Hematopoietic multipotent progenitor cell treated with erythropoietin and hydrocortisone succinate and interleukin-3 and kit ligand, for 8 days (in vitro differentiated cells): Measurements from ENCODE around the gene GATA5.

Source experiments
- DNase-seq: peaks from one replicate; pipeline ENCODE4 v3.0.0-alpha.2; 2015

GATA5 gene

DNA sequence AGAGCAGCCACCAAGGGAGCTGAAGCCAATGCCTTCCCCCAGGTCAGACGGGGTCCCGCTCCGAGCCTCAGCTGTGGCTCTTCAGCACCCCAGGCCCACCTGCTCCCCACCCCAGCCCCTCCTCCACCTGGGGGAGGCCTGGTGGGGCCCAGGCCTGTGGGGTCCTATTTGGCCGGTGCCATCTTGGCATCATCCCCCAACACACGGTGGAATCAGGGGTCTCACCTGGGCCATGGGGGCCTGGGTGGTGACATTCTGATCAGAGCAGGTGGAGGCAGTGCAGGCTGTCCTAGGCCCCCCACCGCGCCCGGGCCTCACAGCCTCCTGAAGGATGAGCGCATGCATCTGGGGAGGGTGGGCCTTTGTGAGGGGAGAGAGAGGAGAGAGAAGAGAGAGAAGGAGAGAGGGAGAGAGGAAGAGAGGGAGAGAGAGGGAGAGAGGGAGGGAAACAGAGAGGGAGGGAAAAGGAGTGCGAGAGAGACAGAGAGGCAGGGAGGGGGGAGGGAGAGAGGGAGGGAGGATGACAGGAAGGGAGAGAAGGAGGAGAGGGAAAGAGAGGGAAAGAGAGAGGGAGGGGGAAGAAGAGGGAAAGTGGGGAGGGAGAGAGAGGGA, 24.5 kb downstream of the GATA5 start:
- DNase-seq: no peak

DNA sequence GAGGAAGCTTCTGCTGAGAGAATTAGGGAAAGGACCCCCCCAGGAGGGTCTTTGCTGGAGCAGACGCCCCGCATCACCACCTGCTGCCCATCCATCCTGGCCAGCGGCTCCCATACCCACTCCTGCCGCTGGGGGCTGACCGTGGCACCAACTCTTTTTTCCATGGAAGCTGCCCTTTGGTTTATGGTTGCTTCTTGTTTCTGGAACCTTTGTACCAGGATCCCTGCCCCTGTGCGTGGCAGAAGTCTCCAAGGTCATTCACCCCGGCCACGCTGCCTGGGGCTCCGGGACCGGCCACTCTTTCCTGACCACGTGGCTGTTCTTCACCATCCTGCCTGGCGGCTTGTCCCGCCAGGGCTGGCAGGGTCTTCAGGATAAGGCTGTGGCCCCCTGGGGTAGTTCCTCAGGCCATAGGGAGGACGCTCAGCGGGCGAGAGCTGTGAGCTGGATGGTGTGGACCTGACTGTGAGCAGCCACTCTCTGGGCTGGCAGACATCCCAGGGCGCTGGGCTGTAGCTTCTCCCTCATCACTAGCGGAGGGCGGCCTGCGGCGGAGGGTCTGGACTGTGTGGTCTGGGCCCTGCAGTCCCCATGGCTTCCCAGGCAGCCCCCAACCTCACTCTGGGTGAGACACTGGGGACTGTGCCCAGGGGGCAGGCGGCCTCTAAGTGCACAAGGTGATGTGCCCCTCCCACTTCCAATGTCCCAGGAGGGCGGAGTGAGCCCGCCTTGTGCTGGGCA, 25.7 kb downstream of the GATA5 start:
- DNase-seq: no peak

DNA sequence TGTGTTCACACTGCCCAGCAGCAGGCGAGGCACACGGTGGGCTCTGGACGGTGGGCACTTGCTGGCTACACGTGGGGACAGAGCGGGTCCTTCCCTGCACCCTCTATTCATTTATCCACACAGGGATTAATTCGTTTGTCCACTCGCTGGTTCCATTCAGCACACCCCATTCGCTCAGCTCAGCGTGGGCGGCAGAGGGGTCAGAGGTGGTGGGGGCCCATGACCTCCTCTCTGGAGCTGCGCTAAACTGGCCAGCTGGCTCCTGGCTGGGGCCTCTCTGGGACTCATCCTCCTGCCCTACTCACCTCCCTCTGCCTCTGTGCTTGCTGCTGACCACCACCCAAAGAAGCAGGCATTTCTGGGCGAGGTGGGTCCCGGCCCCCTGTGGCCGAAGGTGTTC, 27.0 kb downstream of the GATA5 start:
- no peak for DNase-seq

DNA sequence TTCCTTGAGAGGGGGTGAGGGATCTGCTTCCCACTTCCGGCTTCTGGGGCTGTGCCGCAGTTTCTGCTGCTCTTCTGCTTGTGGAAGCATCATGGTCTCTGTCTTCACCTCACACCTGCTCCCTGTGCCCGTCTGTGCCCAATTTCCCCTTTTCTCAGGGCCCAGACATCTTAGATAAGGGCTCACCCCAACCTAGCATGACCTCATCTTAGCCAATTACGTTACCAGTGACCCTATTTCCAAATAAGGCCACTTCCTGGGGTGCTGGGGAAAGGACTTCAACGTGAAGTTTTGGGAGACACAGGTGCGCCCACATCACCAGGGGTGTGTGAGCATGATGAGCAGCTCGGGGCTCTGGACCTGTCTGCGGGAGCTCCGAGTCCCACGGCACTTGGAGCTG, 27.8 kb downstream of the GATA5 start:
- DNase-seq: peak; percentile 32

DNA sequence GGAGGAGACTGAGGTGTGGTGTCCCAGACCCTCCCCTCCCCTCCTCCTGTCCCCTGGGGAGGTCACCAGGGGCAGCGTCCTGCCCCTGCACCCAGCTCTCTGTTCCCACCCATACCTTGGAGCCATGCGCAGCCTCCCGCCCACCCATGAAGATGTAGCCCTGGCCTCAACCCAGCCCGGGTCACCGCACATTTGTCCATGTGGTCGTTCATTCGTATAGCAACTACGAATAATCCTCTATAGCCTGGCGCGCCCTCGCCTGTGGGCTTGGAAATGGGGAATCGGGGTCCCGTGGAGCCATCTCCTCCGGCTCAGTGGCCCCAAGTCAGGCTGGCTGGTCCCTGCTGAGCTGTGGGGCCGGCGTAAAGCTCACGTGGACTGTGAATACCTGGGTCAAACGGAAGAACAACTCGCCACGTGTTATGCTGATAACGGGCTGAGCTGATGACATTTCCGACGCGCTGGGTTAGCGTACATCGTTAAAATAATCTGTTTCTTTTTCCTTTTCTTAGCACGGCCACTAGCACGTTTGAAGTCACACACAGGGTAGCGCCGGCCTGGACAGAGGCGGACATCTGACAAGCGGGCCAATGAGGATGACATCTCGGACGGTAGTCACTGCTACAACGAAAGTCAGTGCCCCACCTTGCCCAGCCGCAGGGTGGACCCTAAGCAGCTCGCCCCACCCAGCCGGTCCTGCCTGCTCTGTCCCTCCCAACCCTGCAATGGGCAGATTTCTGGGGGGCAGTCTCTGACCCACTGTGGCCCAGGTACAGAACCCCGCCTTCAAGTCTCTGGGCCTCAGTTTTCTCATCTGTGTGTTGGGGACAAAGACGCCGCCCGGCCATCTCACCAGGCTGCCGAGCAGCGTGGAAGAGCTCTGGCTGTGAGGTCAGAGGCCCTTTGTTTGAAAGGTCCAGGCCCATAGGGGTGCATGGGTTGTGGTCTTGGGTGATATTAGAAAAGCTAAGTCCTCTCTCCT, 28.6 kb downstream of the GATA5 start:
- no peak for DNase-seq

DNA sequence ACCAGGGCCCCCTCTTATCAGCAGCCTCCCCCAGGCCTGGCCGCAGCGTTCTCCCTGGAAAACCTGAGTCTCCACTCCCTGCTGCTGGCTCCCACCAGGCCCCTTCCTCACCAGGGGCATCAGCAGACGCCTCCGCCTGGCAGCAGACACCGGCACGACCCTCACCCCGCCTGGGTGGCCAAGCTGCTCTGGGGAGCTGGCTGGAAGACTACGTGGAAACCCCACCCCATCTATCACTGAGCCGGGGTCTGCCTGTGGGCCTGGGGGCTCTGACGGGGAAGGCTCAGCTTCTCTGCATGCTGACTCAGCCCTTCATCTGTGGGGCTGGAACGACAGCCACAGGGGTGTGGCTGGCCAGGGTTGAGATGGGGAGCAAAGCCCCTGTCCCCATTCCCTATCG, 29.3 kb downstream of the GATA5 start:
- no peak for DNase-seq

DNA sequence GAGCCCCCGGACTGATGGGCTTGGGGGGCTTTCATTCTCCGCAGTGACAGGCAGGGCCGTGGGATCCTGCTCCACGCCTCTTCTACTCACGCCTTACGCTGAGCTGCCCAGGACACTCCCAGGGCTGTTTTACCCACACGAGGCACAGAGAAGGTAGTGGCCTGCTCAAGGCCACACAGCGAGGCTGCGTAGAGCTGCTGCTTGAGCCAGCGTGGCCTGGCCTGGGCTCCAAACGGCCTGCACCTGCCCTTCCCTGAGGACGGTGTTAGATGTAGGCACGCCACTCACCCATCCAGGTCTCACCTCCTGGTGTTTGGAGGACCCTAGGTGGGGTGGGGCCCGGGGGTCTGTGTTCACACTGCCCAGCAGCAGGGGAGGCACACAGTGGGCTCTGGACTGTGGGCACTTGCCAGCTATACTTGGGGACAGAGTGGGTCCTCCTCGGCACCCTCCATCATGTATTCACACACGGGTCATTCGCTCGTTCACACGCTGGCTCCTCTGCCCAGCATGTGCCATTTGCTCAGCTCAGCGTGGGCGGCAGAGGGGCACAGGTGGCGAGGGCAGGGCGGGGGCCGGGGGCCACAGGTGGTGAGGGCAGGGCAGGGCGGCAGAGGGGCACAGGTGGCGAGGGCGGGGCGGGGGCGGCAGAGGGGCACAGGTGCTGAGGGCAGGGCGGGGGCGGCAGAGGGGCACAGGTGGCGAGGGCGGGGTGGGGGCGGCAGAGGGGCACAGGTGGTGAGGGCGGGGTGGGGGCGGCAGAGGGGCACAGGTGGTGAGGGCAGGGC, 30.0 kb downstream of the GATA5 start:
- no peak for DNase-seq

DNA sequence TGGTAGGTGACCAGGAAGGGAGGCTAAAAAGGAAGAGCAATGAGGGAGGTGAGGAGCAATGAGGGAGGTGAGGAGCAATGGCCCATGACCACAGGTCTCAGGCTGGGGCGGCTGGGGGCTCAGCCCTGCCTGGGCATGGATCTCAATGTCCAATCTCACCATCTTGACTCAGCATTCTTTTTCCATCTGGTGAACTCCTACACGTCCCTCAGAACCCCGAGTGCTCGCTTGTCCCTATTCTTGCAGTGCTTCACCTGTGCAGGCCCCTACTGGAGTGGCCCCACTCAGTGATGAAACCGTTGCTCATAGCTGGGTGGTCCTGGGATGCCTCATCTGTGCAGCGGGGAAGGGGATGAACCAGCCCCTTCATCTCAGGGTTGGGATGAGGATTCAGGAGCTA, 31.5 kb downstream of the GATA5 start:
- no peak for DNase-seq

DNA sequence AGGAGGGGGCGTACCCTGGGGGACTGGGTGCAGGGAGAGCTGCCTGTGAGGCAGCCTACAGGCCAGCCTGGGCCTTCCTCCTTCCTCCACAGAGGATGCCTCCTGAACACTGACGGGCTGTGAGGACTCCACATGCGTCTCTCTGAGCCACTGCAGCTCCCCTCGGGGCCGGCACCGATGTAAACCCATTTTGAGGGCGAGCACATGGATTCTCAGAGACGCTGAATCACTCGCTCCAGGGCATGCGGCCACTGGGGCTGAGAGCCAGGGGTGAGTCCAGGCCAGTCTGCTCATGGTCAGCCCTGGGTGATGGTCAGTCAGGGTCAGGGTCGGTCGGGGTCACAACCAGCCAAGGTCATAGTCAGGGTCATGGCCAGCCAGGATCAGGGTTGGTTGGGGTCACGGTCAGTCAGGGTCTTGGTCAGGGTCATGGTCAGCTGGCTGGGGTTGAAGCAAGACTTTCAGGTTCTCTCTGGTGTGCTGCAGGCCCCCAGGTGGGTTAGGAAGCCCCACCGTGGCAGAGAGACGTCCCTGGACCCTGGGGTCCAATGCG, 33.7 kb downstream of the GATA5 start:
- no peak for DNase-seq

DNA sequence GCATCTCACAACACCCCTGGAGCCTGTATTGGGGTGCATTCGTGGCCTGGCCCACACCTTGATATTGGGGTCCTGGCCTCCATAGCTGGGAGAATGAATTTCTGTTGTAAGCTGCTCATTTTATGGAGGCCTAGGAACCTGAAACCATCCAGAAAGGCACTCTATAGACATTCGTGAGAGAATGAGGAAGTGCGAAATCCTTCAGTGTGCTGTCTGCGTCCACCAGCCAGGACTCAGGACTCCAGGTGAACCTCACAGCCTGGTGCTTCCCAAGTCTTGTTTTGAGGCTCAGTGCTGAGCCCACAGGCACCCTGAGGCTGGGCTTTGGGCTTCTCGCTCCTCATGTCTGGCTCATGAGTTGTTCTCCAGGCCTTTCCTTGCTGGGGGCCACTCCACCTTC, 36.6 kb downstream of the GATA5 start:
- DNase-seq: no peak

DNA sequence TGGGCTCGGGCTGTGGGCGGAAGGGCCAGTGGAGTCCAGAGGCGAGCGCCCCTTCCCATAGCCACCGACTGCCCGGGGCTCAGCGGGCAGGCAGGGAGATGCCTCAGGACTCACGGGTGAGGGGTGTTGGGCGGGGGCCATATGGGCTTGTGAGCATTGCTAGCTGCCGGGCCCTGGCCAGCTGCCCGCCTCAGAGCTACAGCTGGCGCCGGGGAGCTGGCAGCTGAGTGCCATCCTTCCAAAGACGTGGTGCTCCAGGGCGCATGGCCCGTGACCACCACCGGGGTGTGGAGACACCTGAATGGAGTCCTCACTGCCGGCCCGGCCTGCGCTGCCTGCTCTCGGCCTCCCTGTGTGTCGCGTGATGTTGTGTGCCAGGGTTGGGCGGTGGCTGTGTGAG, 37.9 kb downstream of the GATA5 start:
- DNase-seq: no peak

DNA sequence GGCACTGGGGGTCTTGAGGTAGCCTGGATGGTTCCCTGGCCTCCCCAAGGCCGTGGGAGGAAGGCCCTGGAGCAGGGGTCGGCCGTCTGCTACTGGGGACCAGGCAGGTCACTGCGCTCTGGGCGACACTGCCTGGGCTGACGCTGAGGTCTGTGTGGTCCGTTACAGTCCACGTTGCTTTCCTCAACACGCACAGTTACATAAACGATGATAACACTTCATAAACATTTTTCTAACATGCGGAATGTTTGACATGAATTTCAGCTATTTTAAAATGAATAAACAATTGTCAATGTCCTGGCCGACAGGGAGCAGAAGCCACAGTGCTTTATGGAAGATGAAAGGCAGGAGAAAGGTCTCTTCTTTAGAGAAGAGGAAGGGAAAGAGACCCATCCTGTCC, 38.3 kb downstream of the GATA5 start:
- no peak for DNase-seq

DNA sequence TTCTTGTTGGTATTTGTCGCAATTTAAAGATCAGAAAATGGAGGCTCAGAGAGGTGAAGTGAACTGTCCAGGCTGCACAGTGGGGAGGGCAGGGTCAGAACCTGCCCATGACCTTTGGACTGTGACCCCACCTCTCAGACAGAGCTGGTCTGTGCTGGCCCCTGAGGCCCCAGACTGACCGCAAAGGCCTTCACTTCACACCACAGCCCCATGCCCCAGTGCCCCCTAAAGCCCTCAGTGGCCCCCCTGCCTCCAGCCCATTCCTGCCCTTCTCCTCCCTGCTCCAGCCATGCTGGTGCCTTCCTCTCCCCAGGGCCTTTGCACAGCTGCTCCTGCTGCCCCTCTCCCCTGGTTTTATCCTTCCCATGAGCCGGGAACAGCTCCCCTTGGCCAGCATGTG, 39.1 kb downstream of the GATA5 start:
- no peak for DNase-seq

DNA sequence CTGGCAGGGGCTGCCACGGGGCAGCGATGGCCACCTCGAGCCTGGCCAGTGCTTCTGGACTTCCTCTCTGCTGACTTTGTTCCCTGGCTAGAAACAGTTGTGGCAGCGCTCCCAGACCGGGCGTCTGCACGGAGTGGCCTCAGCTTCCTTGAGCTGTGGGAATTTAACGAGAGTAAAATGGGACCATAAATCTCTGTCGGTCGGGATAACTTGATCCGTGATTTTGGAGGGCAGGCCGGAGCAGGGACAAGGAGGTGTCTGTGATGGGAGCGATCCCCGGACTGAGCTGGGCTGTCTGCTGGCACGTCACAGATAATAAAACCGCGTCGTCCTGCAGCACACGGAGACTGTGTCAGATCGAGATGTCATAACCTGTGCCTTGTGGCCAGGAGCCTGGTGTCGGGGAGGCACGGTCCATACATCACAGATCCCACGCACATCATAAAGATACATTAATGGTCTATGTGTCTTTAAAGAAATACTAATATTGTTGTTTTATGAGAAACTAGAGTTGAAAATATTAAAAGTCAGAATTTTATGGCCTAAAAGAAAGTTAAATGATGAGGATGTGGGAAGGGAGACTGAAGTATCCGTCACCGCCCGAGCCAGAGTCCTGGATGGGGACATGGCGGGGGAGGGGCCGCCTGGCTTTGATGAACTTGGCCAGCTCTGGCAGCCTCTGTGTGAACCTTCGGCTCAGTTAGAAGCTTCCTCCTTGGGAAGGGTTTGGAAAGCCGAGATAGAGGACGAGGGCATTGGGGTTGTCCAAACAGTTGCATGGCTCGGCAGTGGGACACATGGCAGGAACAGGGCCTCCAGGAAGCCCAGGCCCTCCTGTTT, 41.9 kb downstream of the GATA5 start:
- no peak for DNase-seq

DNA sequence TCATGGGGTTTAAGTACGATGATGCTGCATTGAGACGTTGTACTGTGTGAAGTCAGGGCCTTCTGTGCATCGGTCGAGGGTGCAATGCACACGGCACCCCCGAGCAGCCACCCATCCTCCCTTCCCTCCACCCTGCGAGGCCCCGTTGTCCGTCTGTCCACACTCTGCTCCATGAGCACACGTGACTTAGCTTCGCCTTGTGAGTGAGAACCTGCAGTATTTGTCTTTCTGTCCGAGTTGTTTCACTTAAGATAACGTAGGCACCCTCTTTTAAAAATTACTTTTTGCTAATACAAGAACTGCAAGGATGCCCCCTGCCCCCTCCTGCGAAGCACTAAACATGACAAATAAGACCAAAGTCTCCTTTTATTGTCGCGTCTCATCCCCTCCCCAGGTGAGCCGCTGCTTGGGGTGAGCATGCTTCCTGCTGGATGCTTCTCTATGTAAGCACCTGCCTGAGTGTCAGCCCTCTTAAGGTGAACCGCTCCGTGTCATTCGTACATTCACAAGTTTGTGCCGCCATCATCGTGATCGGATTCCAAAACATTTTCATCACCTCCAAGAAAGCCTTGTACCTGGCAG, 44.8 kb downstream of the GATA5 start:
- no peak for DNase-seq

DNA sequence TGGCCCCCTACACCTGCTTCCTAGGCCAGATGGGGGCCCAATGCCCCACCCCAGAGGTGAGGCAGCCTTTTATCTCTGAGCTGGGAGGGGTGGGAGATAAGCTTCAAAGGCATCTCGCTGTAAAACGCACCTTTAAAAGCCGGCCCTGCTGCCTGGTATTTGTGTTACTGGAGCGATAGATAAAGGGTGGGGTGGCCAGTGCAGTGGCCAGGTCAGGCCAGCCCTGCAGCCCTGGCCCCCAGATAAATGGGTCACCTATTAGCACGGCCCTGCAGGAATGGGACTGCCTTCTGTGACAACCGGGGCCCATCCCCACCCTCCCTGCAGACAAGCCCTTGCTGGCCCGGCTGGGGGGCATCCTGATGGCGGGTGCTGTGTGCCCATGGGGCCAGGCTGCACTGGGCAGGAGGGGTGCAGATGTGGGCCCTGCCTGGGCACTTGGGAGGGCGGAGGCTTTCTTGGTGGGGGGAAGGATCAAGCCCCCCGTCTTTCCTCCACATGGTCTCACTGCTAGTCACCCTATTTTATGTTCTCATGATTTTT, 45.4 kb downstream of the GATA5 start:
- no peak for DNase-seq

DNA sequence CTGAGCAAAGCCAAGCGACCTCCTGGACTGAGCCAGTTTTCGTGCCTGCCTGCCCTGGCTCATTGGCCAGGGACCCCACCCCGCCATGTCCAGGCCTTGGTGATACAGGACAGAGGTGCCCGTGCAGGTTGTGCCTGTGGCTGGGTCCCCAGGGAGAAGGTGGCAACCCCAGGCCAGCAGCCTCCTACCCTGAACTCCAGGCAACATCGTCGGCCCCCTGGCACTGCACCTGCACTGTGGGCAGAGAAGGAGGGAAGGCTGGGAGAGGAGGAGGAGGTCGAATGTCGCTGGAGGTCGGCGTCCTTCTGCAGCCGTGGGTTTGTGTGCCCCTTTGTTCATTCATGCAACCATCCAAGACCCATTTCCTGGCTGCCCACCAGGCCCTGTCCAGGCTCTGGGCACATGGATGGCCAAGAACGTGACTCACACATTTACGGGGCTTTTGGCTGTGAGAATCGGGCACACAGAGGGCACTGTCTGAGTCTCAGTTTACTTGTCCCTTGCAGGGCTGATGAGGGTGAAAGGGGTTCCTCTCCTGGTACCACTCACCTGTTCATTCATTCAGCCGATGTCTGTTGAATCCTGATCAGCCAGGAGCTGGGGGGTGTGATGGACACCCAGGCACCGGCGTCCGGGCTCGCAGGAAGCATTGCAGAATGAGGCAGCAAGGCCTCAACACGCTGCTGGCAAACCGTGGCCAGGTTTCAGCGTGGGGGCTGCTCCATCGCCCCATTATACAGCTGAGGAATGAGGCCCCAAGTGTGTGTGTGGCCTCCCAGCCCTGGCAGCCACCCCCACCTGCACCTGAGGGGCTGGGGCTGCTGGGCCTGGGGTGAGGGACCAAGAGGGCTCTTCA, 46.1 kb downstream of the GATA5 start:
- DNase-seq: no peak

DNA sequence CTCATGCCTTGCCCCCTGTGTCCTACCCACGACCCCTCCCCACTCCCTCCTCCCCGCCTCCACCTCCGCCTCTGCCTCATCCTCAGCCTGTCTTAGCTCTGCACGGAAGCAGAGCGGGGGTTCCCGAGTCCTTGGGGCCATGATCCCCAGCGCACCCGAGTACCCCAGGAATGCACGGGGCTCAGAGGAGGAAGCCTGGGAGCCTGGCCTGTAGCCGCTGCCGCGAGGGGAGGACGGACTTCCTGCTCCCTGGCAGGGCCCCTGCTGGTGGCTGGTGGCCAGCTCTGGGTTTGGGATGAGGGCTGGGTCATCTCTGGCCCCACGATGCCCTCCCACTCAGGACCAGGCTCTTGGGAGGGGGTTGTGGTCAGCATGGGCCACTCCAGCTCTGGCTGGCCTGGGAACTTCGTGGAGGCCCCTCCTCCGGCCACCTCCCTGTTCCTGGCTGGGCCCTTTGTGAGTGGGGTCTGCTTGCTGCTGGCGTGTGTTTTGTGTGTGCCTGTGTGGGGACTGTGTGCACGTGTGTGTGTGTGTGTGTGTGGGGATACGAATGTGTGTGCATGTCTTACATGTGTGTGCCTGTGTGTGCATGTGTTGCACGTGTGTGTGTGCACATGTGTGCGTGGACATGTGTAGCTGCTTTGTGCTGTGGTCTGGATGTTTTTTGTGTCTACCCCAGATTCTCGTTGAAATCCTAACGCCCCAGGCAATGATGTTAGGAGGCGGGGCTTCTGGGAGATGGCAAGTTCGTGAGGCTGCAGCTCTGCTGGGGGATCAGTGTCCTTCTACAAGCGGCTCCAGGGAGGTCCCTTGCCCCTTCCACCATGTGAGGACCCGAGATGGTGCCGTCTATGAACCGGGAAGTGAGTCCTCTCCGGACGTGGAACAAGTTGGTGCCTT, 47.1 kb downstream of the GATA5 start:
- no peak for DNase-seq

DNA sequence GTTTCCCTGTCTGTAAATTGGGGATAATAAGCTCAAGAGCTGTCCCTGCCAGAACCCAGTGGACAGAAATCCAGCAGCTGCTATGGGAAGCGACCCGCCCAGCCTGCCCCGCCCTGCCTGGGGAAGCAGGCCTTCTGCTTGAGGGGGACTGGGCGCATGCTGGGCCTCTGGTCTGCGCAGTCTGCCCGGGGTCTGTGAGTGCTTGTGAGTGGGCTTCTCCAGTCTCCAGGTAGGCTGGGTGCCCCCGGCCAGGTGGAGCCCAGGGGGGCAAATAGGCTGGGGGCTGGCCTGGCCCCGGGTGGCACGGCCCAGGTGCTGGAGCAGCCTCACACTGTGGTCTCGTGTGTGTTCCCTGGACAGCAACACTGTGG, 47.8 kb downstream of the GATA5 start:
- DNase-seq: no peak
